Activated CD4-positive, alpha-beta T cell treated with anti-CD3 and anti-CD28 coated beads, Interleukin-2, amount 10 ng/mL, durations not matched to agents 7 days and 5 days (primary cell): Measurements from ENCODE around the gene HOXD13. TPM values are rescaled to one million over a fixed set of nuclear protein-coding genes. Genes with fewer than 3 reads are reported as not detected.

Experiments used
- CTCF ChIA-PET: fragments of 350-600 bp; sonication (Branson Sonifier 250); formaldehyde crosslinking; loops from one replicate; lab custom pipeline; 2021; ENCODE audit warnings: antibody characterized with exemption; lab: Charles Lee
- POLR2A ChIA-PET: fragments of 350-600 bp; sonication (Branson Sonifier 250); formaldehyde crosslinking; loops from one replicate; lab custom pipeline; 2021; ENCODE audit warnings: antibody characterized with exemption; lab: Charles Lee
- DNase-seq: peaks from one replicate; pipeline ENCODE4 v3.0.0-alpha.2; 2020
- H3K27ac Mint-ChIP-seq: one replicate; pipeline ENCODE4 v1.8.0; 2021; ENCODE audit warnings: mild to moderate bottlenecking, moderate library complexity, mixed read lengths
- H3K27me3 Mint-ChIP-seq: one replicate; pipeline ENCODE4 v1.8.0; 2021; ENCODE audit warnings: mixed read lengths
- H3K36me3 Mint-ChIP-seq: one replicate; pipeline ENCODE4 v1.8.0; 2021; ENCODE audit warnings: low read depth, mixed read lengths
- H3K4me1 Mint-ChIP-seq: one replicate; pipeline ENCODE4 v1.8.0; 2021; ENCODE audit warnings: mixed read lengths
- H3K4me3 Mint-ChIP-seq: one replicate; pipeline ENCODE4 v1.8.0; 2021; ENCODE audit warnings: mild to moderate bottlenecking, moderate library complexity, mixed read lengths
- H3K9me3 Mint-ChIP-seq: one replicate; pipeline ENCODE4 v1.8.0; 2021; ENCODE audit warnings: mixed read lengths
- total RNA-seq, 2 experiments: library from RNA; stranded (reverse); gene quantifications; one replicate each; pipeline ENCODE4 v1.2.3, GENCODE V29; 2021

HOXD13 gene
- total RNA-seq, 2 experiments from 2014 or later: not detected

- peaks cover 82% of the 10 kb centered on the region for H3K27me3 Mint-ChIP-seq
- peaks cover 4% of the 10 kb centered on the region for H3K9me3 Mint-ChIP-seq
- peak within 1 kb of the TSS; percentile 36 for H3K4me3 Mint-ChIP-seq
- peaks cover 11% of the 10 kb centered on the region for H3K4me1 Mint-ChIP-seq
- peaks cover 1% of the 10 kb centered on the region for H3K36me3 Mint-ChIP-seq
- no peak for DNase-seq
- ChIA-PET POLR2A (no interaction called here), CTCF (no interaction called here)
- H3K27ac Mint-ChIP-seq: peak within 1 kb of the TSS; percentile 76
These were observed 30.3 kb downstream of the HOXD13 start, which contains the start of gene HOXD9 for GRCh38 chr2:176122683-176123410. Gene HOXD9, plus strand, starts transcription at chr2:176122719. Its CDS starts 50 bp downstream, at chr2:176122769.

GRCh38 chr2:176123411-176124109 is 31.0 kb downstream of the HOXD13 start:
- Mint-ChIP-seq H3K4me3 (peak overlapping the region; percentile 22), H3K27me3 (peaks cover 82% of the 10 kb centered on the region), H3K9me3 (peaks cover 2% of the 10 kb centered on the region), H3K4me1 (peaks cover 10% of the 10 kb centered on the region), H3K36me3 (no peaks in the 10 kb centered on the region), H3K27ac (peak overlapping the region; percentile 76)
- DNase-seq: no peak
- ChIA-PET CTCF (no interaction called here), POLR2A (no interaction called here)

GRCh38 chr2:176124110-176124946 is 31.8 kb downstream of the HOXD13 start:
- ChIA-PET POLR2A (no interaction called here), CTCF (no interaction called here)
- no peaks in the 10 kb centered on the region for H3K9me3 Mint-ChIP-seq
- peaks cover 82% of the 10 kb centered on the region for H3K27me3 Mint-ChIP-seq
- peaks cover 8% of the 10 kb centered on the region for H3K4me1 Mint-ChIP-seq
- peak overlapping the region; percentile 22 for H3K4me3 Mint-ChIP-seq
- H3K36me3 Mint-ChIP-seq: no peaks in the 10 kb centered on the region
- DNase-seq: no peak
- peak overlapping the region; percentile 76 for H3K27ac Mint-ChIP-seq

- no peak for DNase-seq
- Mint-ChIP-seq H3K36me3 (no peaks in the 10 kb centered on the region), H3K4me1 (peaks cover 8% of the 10 kb centered on the region), H3K27me3 (peaks cover 74% of the 10 kb centered on the region), H3K27ac (no peak overlapping the region), H3K9me3 (no peaks in the 10 kb centered on the region), H3K4me3 (no peak overlapping the region)
- POLR2A ChIA-PET: no interaction called here
- CTCF ChIA-PET: interaction anchor here (0.6 kb wide), 1 partner anchor 1337 kb away, joined by 3 read pairs; no protein-coding TSS in a partner anchor
These were observed 32.6 kb downstream of the HOXD13 start for GRCh38 chr2:176124947-176125771.

- no peaks in the 10 kb centered on the region for H3K36me3 Mint-ChIP-seq
- ChIA-PET POLR2A (no interaction called here), CTCF (interaction anchor here (0.6 kb wide), 1 partner anchor 1337 kb away, joined by 3 read pairs; no protein-coding TSS in a partner anchor)
- no peaks in the 10 kb centered on the region for H3K9me3 Mint-ChIP-seq
- no peak overlapping the region for H3K4me3 Mint-ChIP-seq
- H3K4me1 Mint-ChIP-seq: peaks cover 10% of the 10 kb centered on the region
- no peak overlapping the region for H3K27ac Mint-ChIP-seq
- H3K27me3 Mint-ChIP-seq: peaks cover 70% of the 10 kb centered on the region
- DNase-seq: no peak
These were observed 33.2 kb downstream of the HOXD13 start for GRCh38 chr2:176125772-176126054.

GRCh38 chr2:176126929-176127773 is 34.6 kb downstream of the HOXD13 start:
- Mint-ChIP-seq H3K9me3 (no peaks in the 10 kb centered on the region), H3K27ac (no peak overlapping the region), H3K4me3 (no peak overlapping the region), H3K4me1 (peaks cover 19% of the 10 kb centered on the region), H3K27me3 (peaks cover 74% of the 10 kb centered on the region), H3K36me3 (no peaks in the 10 kb centered on the region)
- peak; percentile 70 for DNase-seq
- POLR2A ChIA-PET: no interaction called here
- CTCF ChIA-PET: interaction anchor here (0.7 to 2.3 kb wide), 21 partner anchors 14 to 1790 kb away, joined by 3 to 8 read pairs (median 4); partner anchors contain the start of gene HOXD11

GRCh38 chr2:176127774-176128072 is 35.2 kb downstream of the HOXD13 start:
- Mint-ChIP-seq H3K9me3 (no peaks in the 10 kb centered on the region), H3K27me3 (peaks cover 76% of the 10 kb centered on the region), H3K27ac (no peak overlapping the region), H3K4me1 (peaks cover 23% of the 10 kb centered on the region), H3K36me3 (no peaks in the 10 kb centered on the region), H3K4me3 (peak overlapping the region; percentile 19)
- ChIA-PET CTCF (interaction anchor here (0.5 to 2.3 kb wide), 10 partner anchors 23 to 973 kb away, joined by 3 to 8 read pairs (median 4); no protein-coding TSS in a partner anchor), POLR2A (no interaction called here)
- DNase-seq: no peak

- no peaks in the 10 kb centered on the region for H3K9me3 Mint-ChIP-seq
- peak overlapping the region; percentile 19 for H3K4me3 Mint-ChIP-seq
- DNase-seq: no peak
- no peaks in the 10 kb centered on the region for H3K36me3 Mint-ChIP-seq
- peaks cover 23% of the 10 kb centered on the region for H3K4me1 Mint-ChIP-seq
- peaks cover 83% of the 10 kb centered on the region for H3K27me3 Mint-ChIP-seq
- CTCF ChIA-PET: interaction anchor here (0.5 to 2.3 kb wide), 7 partner anchors 12 to 972 kb away, joined by 3 to 8 read pairs (median 3); no protein-coding TSS in a partner anchor
- H3K27ac Mint-ChIP-seq: peak overlapping the region; percentile 50
- POLR2A ChIA-PET: no interaction called here
These were observed 35.9 kb downstream of the HOXD13 start for GRCh38 chr2:176128172-176128981.

- ChIA-PET POLR2A (no interaction called here), CTCF (interaction anchor here (0.9 kb wide), 1 partner anchor 11 kb away, joined by 3 read pairs; no protein-coding TSS in a partner anchor)
- Mint-ChIP-seq H3K9me3 (no peaks in the 10 kb centered on the region), H3K4me3 (peak within 1 kb of the TSS; percentile 19), H3K27me3 (peaks cover 83% of the 10 kb centered on the region), H3K36me3 (no peaks in the 10 kb centered on the region), H3K4me1 (peaks cover 20% of the 10 kb centered on the region), H3K27ac (peak within 1 kb of the TSS; percentile 31)
- DNase-seq: no peak
These were observed 36.7 kb downstream of the HOXD13 start, which contains the start of gene HOXD8 for GRCh38 chr2:176128982-176129796. Gene HOXD8, plus strand, starts transcription at chr2:176129705. Its CDS starts 662 bp downstream, at chr2:176130367.

- no peak overlapping the region for H3K4me3 Mint-ChIP-seq
These were observed 37.3 kb downstream of the HOXD13 start for GRCh38 chr2:176129813-176130146.

More at GRCh38 chr2:176129813-176130146, 37.3 kb downstream of the HOXD13 start:
- Mint-ChIP-seq H3K9me3 (no peaks in the 10 kb centered on the region), H3K36me3 (no peaks in the 10 kb centered on the region), H3K27me3 (peaks cover 83% of the 10 kb centered on the region), H3K27ac (no peak overlapping the region), H3K4me1 (peaks cover 20% of the 10 kb centered on the region)
- POLR2A ChIA-PET: no interaction called here
- CTCF ChIA-PET: no interaction called here
- DNase-seq: no peak
